LNCAP (cell line): ENCODE results near the gene TECPR1.
A peak's percentile ranks its signal among the peaks of the same experiment; 100 is the strongest.

Source experiments
- CTCF ChIP-seq: fragments of 450-650 bp; IDR thresholded peaks from 2 replicates; pipeline ENCODE4 v1.5.1; 2017; ENCODE audit warnings: mild to moderate bottlenecking

Gene TECPR1

GRCh38 chr7:98185101-98185500, 66.9 kb downstream of the TECPR1 start:
- no peak for TF ChIP-seq CTCF

- no peak for TF ChIP-seq CTCF
Observed at GRCh38 chr7:98180751-98181150, 71.3 kb downstream of the TECPR1 start.

- TF ChIP-seq CTCF, result no peak
Observed at GRCh38 chr7:98178762-98179490, 73.1 kb downstream of the TECPR1 start.

- TF ChIP-seq CTCF, result no peak
Observed at GRCh38 chr7:98178321-98178720, 73.7 kb downstream of the TECPR1 start.

DNA sequence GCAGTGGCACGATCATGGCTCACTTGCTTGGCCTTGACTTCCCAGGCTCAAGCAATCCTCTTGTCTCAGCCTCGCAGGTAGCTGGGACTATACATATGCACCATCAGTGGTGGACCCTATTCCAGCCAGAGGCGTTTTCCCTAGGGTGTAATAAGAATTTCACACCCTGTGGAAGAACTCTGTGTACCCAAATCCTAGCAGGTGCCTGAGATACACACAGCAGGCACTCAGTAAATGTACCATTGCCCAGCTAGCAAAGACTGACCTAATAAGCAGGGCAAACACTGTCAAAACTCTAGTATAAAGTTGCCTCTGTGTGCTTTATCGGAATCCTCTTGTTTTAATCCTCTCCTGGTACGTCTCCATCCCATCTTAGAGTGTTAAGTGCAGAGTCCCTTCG, 74.5 kb downstream of the TECPR1 start:
- no peak for TF ChIP-seq CTCF

- TF ChIP-seq CTCF, result no peak
Observed at GRCh38 chr7:98175260-98175940, 76.6 kb downstream of the TECPR1 start.

GRCh38 chr7:98174334-98175259, 77.4 kb downstream of the TECPR1 start:
- TF ChIP-seq CTCF, result peak; percentile 48; the same call in 1 of the 2 replicates
